Prostate gland (tissue), 2 donors: ENCODE data around the gene COX19.

Experiments used
- POLR2A ChIP-seq: fragments of 450-650 bp; IDR thresholded peaks from one replicate; pipeline ENCODE4 v1.6.1; 2016; ENCODE audit warnings: antibody characterized with exemption, mild to moderate bottlenecking
- TF ChIP-seq, protein P1 (sequence below), 4 experiments: fragments of 200-600 bp in 2 of 4; fragments of 450-650 bp in 2 of 4; sonication (generic) in 2 of 4; IDR thresholded peaks; 1 replicate in 3 of 4; 2 replicates in 1 of 4; pipeline ENCODE4 v1.5.1; 2016 to 2019; ENCODE audit warnings: antibody characterized with exemption in 4 of 4, mild to moderate bottlenecking in 2 of 4, moderate library complexity in 2 of 4

DNA sequence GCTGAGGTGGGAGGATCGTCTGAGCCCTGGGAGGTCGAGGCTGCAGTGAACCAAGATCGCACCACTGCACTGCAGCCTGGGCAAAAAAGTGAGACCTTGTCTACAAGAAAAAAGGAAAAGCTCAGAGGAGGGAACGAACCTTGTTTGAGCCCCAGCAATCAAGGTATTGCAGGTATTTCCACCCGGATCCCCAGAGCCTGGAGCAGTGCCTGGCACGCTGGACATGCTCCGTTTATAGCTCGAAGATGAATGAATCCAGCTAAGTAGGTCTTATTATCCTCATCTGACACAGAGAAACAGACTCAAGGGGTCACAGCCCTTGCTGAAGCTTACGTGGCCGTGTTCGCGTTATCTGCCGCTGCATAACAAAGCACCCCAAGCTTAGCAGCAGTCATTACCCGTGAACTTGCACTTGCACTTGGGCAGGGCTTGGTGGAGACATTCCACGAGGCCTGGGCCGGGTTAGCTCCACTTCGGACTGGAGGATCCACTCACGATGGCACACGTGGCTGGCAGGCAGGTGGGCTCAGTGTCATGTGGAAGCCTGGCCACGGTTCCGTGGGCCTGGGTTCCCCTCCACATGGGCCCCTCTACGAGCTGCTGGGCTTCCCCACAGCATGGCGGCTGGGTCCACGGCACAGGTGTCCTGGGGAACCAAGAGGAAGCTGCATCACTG is 3.2 kb upstream of the COX19 start:
- TF ChIP-seq, protein P1, sequence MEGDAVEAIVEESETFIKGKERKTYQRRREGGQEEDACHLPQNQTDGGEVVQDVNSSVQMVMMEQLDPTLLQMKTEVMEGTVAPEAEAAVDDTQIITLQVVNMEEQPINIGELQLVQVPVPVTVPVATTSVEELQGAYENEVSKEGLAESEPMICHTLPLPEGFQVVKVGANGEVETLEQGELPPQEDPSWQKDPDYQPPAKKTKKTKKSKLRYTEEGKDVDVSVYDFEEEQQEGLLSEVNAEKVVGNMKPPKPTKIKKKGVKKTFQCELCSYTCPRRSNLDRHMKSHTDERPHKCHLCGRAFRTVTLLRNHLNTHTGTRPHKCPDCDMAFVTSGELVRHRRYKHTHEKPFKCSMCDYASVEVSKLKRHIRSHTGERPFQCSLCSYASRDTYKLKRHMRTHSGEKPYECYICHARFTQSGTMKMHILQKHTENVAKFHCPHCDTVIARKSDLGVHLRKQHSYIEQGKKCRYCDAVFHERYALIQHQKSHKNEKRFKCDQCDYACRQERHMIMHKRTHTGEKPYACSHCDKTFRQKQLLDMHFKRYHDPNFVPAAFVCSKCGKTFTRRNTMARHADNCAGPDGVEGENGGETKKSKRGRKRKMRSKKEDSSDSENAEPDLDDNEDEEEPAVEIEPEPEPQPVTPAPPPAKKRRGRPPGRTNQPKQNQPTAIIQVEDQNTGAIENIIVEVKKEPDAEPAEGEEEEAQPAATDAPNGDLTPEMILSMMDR (IDR thresholded peaks at IDR 0.05), result no peak
- no peak for TF ChIP-seq POLR2A
